ENCODE results near the gene BTBD10.

GRCh38 chr11:13440100-13440855, 22.7 kb downstream of the BTBD10 start:
- TF ChIP-seq CTCF (IDR thresholded peaks at IDR 0.05) (no peak), POLR2A (IDR thresholded peaks at IDR 0.05) (no peak)
